Kasumi-1 (cell line): ENCODE results near the gene RBM8A.

Experiments used
- DNase-seq, 2 experiments: peaks; one replicate each; lab custom pipeline; 2025; lab: John Stamatoyannopoulos, UW

RBM8A gene

DNA sequence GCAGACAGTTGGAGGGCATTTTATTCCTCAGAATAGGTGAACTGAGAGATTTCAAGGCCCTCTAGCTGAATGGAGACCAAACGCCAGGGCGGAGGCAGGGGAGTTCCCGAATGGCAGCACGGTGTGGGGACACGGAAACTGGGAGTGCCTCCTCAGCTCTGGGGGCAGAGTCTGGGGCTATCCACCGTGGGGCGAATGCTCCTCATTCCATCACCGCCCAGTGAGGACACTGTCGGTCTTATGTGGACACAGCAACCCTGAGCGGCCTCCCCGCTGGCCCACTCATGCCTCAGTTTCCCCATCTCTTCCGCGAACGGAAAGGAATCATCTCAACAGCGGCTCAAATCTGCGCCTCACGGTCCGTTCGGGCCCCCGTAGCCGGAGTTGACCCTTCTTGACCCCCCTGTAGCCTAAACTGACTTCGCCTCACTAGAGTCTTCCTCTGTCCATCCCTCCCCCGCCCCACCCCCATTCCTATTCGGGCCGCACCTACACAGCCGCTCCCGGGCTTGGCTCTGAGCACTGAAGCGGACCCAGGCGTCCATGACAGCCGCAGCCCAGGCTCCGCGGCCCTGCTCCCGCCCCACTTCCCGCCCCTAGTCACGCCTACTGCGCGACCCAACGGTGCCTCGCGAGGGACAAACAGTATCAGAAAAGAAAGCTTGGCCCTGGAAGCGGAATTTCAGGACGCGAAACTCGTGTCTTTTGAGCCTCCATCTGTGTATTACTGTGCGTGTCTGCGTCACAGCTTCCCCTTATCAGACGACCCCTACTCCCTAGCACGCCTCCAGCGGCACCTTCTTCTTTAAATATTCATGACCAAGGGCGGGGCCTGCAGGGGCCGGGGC is 8.9 kb downstream of the RBM8A start, which contains the start of gene PEX11B:
PEX11B (minus strand) TSS at position 574 of the 848 bp plus-strand sequence; CDS start at position 545, 29 bp downstream.
- DNase-seq, result peak; percentile 89 to 91

DNA sequence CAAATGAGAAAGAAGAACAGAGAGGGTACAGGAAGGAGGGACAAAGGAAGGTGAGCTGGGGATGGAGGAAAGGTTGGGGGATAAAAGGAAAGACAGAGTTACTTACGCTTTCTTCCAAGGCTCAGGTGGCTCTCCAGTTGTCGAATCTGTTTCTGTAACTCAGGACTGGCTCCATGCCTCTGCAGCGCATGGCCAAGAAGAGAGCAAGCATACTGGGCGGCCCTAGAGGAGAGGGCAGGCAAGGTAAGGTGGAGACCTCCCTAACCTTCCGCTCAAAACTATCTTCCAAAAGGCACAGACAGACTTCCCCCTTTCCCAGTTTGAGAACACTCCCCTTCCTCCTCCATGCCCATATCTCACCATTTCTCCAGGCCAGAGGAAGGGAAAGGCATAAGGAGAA is 9.7 kb downstream of the RBM8A start:
- DNase-seq, result no peak

DNA sequence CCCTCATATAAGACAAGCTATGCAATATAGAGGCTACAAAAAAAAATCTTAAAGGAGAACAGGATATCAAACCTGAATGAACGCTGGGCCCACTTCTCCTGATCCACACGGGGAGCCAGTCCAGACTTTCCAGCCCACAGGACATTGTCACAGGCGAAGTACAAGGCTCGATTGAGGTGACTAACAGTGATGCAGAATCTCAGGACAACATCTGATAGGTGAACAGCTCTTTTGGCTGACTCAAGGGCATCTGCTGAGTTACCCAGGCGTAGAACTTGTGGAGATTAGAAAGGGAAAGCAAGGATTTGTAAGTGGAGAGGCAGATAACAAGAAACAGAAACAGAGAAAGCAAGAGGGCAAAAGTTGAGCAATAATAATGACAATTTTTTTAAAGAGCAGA is 10.5 kb downstream of the RBM8A start:
- no peak for DNase-seq

DNA sequence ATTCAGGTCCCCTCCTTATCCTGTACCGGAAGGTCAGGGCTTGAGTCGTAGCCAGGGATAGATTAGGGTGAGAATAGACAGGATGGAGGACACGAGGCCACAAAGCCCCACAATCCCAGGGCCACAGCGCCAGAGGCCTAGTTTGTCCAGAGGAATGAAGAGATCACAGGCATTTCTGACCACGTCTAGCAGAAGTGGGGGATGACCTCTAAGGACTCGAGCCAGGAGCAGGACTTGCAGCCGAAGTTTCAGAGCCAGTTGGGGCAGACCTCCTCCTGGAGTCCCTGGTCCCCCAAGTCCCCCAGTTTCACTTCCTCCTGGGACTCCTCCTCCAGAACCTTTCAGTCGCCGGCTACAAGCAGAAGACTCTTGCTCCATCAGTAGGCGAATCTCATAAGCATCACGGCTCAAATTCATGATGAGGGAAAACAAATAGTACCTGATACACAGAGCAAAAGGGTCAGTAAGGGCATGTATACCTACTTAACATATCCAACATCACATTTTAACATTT is 15.1 kb downstream of the RBM8A start:
- DNase-seq, result no peak

DNA sequence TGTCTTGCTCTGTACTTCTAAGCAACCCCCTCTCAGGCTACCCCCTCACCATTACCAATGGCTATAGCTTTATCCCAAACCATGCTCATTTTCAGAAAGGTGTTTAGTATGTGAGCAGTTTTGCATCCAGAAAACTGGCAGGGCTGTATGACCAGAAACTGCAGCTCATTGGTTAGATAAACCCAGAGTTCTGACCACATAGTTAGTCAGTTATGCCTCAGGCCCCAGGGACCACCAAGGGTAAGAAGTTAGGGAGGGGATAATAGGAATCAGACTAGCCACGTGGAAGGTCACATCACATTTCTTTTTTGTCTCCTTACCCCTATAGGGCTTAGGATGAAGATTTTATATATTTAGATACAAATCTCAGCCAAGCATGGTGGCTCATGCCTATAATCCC is 18.6 kb downstream of the RBM8A start:
- DNase-seq, result no peak

DNA sequence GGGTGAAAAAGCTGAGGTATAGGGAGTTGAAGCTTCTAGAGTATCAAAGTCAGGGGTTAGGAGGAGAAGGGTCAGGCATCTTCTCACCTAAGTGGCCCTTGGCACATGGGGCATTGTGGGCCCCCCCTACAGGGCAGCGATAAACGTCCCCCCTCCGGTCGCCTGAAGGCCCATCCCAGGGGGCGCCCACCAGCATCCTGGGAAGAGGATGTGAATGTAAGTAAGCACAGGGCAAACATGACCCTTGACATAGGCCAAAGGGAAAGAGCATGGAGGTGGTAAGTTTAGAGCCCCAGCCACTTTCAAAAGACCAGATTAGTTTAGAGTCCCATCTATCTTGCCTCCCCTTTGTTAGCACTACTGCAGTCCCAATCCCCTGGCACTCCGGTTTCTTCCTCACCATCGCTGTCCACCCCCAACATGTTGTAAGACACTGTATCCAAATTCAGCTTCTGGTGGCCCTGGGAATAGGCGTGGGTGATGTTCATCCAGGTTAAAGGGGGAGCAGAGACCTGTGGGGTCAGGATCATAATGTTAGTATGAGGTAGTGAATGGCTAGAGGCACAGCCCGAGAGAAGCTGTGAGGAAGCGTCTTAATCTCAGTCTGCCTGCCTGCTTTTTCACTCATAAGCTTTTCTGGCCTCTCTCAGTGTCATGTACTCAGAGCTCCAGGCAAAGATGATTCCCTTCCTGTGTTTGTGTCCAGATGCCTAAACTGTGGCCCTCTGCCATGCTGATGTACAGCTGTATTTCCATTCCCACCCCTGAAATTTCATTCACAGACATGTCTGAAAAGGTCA is 20.1 kb downstream of the RBM8A start:
- DNase-seq, result no peak

DNA sequence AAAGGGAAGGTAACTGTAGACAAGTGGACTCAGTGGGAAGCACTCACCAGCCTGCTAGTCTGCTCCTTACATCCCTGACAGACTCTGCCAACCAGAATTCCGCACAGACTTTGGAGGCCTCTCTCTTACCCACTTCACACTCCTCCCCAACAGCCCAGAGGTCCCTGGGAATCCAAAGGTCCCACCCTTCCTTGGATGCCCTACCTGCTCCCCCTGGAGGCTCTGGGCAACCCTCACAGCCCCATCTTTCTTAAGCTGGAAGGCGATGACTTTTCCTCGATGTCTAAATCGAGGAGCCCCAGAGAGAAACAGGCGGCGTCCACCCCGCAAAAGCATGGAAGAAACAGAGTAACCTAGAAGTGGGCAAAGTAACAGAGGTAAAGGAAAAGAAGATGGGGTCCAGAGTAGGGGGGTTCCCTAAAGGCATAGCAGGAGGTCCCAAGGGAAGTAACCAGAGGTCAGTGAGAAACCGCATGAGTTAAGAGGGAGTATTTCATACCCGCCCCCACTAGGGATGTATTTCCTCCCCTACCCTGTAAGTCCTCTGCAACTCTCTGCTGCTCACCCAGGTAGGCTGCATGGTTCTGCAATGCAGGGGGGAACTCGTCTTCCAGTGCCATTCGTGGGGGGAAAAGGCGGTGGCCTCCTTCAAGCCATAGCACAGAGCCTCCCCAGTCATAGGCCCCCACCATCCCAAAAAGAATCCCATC is 25.8 kb downstream of the RBM8A start:
- DNase-seq, result no peak

DNA sequence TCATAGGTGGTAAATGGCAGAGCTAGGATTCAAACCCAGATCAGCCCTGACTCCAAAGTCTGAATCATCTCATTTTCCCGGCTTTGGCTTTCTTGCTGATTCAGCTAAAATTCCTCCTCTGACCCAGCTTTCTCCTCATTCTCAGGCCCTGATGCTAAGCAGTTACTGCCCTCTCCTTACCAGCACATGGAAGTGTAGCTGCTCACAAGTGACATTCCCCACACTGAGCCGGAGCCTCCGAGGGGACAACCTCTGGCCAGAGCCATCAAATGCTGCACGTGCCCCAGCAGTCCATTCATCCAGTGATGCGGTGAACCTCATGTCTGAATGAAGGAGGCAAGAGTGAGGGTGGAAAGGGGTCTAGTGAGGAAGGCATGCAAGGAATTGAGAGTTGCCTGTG is 28.5 kb downstream of the RBM8A start:
- DNase-seq, result no peak

DNA sequence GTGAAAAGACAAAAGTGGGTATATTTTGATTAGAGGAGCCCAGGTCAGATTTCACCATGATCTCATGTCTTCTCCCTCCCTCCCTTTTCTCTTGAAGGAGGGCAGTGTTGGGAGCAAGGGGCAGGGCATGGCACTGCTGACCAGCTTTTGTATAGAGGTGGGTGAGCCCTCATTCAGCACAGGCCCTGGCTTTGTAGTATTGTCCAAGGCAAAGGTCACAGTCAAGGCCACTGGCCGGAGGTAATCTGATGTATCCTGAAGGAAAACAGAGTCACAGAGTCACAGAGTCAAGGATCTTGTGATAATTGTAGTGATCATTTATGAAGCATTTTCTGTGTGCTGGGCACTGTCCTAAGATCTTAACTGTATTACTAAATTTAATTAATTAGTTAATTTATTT is 29.3 kb downstream of the RBM8A start:
- DNase-seq, result no peak

DNA sequence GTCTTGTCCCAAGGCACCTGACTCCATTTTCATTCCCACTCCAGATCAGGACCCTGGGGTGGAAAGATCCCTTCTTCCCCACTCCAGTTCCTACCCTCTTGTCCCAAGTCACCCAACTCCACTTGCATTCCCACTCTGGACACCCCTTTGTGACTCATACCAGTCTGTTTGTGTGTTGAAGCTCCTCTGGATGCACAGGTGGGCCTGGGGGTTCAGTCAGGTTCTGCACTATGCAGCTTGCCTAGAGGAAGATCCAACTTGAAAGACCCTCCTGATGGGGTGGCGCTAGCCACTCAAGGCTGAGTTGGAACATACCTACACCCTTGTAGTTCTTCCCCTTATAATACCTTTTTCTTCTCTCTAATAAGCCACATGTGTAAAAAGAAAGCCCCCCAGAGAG is 31.8 kb downstream of the RBM8A start:
- no peak for DNase-seq

DNA sequence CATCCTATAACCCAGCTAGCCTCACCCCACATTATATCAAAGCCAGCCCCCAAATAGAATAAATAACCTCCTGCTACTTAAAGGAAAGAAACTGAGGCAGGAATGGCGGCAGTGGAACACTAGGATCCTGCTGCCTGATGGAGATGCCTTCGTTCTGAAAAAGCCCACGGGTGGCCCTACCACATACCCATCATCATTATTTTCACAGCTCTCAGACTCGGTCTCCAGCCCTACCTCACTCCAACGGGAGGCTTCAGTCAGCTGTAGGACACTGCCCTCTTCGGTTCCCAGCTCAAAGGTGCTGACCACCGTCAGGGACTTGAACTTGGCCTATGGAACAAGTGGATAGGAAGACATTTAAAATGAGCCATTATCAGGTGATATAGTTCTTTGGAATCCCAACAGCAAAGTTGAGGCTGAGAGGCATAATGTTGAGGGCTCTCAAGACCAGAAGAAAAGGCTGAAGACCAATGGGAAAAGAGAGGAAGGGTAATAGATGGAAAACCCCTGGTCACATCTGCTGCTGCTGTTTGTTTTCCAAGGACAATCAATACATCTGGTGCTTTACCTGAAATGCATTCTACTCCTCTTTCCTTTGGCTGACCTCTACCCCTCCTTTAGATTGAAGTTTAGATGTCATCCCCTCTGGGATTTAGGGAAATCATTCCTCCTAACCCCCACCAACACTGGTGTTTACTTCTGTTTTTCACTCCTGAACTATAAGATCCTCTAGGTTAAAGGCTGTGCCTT is 33.8 kb downstream of the RBM8A start:
- no peak for DNase-seq

DNA sequence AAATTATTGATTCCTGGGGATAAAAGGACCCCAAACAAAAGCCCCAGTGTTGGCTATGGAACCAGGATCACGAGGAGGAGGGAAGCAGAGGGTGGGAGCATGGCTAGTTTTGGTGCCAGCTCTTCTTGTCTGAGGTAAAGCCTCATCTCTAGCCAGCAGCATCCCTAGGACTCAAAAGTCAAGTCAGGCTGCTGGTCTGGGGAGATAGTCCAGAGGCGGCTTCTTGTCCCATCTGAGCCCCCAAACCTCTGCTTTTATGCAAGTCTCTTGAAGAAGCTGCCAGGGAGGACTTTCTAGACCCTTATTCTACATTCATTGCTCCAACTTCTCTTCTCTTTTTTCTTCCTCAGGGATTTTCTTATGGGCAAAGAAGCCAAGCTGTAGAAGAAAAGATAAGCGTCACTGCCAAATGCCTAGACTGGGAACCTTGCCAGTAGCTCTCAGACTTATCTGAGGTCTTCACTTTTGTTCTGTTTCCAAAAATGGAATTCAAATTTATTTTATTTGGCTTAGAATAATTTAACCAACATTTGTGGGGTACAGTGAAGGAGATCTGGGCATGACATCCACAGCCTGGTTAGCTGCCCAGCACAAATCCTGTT is 34.7 kb downstream of the RBM8A start:
- no peak for DNase-seq

DNA sequence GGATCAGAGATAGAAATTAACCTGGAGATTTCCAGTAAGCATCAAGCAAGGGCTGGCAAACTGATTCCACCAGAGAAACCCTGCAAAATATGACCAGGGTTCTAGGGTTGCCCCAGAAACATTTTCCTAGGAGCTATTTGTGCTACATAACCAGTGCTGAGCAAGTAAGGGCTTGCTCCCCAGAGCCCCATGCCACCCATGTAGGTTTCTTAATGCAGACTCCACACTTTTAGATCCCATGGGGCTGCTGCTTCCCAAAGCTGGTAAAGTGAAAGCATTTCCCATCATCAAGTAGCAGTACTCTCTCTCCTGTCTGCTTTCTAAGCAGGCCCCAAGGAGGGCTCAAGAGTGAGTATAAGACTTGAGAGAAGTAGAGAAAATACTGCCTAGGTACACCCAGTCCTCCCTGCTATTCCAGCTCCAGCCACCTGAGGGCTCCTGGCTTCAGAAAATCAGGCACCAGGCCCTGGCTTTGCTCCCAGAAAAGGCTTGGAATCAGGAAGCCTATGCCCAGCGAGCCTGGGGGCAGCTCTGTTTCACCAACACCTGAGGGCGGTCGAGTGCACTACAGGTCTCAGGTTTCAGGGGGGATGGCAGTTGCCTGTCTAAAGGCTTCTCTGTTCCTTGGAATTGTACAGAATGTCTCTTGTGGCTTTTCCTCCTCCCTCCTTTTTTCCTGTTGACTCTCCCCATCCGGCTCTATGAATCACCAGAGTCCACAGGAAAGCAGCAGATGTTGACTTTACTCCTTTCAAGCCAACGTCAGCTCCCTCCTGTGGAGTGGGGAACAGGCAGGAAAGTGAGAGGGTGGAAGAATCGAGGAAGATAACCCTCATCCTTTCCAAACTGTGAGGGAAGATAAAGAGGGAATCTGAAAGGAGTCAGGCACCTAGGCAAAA is 35.4 kb downstream of the RBM8A start:
- DNase-seq, result peak; percentile 82 to 84

DNA sequence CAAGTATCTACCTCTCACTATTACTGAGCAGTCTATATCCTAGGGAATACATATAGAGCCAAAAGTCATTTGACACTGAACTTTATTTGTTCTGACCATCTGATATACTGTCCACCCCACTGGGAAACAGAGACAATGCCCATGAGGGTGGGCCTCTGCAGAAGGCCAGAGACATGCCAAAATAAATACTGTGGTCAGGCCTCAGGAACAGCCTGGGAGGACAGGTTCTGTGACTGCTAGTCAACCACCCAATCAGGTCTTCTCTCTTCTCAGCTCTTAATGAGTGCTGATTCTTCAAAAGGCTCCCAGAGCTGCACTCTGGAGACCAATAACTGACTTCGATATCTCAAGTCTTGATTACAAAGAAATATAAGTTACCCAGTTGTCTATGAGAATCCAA is 36.1 kb downstream of the RBM8A start:
- DNase-seq, result no peak

DNA sequence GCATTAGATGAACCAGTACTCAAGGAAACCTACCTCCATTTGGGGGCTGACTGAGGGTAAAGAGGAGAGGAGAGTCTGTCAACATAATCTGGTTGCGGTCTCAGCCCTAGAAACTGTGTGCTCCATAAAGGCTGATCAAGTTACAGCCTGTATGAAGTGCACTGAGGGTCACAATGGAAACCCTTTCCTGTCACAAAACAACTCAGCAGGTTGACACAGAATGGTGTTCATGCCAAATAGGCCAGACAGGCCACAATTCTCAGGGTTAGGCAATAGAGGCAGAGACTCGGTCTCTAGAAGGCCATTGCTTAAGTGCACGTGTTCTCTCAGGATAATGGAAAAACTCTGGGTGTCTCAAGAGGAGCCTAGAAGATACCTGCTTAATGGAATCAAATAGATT is 37.6 kb downstream of the RBM8A start:
- DNase-seq, result no peak

DNA sequence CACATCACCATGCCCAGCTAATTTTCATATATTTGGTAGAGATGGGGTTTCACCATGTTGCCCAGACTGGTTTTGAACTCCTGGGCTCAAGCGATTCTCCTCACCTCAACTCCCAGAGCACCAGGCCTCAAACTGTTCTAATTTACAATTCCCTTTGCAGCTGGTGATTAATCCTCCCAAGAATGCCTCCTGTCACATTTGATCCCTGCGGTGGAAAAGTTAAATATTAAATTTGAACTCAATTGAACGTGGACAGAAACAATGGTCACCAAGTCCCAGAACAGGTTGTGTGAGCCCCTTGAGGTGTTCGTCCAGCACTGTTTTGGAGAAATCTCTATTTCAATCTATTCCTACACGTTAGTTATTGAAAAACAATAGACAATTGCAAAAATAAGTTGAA is 39.7 kb downstream of the RBM8A start:
- DNase-seq, result no peak

DNA sequence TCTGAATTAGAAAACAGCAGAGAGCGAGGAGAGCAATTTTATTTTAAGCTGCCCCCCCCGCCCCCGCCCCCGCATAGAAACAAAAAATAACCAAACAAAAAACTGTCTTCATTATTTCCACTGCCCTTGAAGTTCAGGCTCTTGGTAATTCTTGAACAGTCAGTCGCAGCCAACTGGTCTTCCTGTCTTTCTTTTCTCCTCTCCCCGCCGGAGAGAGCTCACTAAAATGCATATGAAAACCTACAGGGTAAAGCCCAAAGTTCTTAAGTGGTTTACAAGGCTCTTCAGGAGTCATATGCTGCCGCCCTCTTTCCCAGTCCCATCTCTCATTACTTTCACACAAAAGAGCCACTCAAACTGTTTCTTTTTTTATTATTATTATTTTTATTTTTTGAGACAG is 40.5 kb downstream of the RBM8A start:
- no peak for DNase-seq

DNA sequence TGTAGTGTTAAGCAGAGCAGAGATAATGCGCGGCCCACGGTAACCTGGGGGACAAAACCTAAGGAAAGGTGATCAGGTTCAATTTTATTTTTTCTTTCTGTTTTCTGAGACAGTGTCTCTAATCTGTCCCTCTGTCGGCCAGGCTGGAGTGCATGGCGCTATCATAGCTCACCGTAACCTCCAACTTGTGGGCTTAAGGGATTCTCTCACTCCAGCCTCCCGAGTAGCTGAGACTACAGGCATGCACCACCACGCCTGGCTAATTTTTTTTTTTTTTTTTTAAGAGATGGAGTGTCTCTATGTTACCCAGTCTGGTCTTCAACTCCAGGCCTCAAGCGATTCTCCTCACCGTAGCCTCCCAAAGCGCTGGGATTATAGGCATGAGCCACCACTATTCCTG is 40.9 kb downstream of the RBM8A start:
- no peak for DNase-seq

DNA sequence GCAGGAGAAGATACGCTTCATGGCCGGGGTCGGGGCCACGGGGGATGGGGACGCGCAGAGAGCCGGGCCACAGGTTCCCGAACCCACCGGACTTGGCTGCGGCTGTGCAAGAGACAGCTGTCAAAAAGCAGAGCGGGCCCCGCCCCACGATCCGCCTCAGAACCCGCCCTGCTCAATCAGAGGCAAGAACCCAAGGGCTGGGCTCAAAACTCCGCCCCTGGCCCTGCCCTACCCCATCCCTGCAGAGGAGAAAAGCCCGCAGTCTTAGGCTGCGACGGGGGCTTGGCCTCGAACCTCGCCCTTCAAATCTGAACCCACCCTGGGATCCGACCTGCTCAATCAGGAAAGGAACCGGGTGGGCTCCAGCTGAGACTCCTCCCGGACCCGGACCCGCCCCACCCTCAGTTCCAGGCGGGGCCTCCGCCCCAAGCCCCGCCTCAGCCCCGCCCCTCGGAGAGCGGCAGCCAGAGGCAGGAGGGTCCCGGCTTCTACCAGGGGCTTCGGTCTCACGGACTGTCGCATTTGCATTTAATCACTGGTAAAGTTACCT is 41.5 kb downstream of the RBM8A start, which contains the start of gene ANKRD35:
ANKRD35 (minus strand) TSS at position 129 of the 550 bp plus-strand sequence; CDS start at position 21, 108 bp downstream.
- DNase-seq, result peak; percentile 34 to 66

DNA sequence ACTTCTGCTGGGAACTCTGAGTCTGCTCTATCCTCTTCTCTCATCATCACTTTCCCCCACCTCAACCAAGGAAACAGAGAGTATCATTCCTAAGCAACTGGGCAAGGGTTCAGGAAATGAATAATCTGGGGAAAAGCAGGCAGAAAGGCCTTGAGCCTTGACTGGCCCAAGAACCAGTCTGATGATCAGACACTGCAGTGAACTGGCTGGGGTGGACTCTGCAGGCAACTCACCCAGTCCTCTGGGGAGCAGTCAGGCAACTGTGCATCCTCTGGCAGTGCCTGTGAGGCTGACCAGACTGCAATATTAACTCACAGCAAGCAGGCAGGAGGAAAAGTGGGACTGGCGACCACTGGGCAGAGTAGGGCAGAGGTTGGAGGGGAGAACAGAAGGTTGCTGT is 42.6 kb downstream of the RBM8A start:
- no peak for DNase-seq
